Embryonic facial prominence (tissue), 1 donor: ENCODE data around the gene SPDL1.
"Not testable (repeated sequence)": the region's sequence is repeated elsewhere in the genome, so short reads cannot be mapped to it uniquely, and the experiment has no call there.

Source experiments
- DNase-seq: peaks from one replicate; pipeline ENCODE4 v3.0.0-alpha.2; 2016; ENCODE audit errors: extremely low spot score

Gene SPDL1

GRCh38 chr5:169571355-169571754 lies 12.2 kb upstream of the SPDL1 start:
- no peak for DNase-seq

GRCh38 chr5:169574134-169574646 lies 9.4 kb upstream of the SPDL1 start:
- no peak for DNase-seq

DNA sequence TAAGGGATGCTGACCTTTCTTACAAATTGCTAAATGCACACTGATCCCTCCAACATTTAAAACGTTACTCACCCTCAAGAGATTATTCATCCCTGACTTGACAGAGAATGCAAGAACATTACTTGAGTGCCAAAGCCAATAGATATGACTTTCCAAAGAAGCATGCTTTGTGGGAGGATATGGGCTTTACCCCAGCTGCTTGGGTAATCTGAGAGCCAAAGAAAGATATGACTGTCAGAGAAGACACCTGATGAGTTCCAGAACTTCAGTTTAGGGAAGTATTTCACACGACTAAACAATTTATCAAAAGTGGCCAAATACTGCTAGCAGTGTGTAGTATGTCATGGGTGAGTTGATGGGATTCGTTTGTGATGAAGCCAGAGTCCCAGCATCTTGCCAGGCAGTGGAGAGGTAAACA lies 7.4 kb upstream of the SPDL1 start:
- DNase-seq: no peak

DNA sequence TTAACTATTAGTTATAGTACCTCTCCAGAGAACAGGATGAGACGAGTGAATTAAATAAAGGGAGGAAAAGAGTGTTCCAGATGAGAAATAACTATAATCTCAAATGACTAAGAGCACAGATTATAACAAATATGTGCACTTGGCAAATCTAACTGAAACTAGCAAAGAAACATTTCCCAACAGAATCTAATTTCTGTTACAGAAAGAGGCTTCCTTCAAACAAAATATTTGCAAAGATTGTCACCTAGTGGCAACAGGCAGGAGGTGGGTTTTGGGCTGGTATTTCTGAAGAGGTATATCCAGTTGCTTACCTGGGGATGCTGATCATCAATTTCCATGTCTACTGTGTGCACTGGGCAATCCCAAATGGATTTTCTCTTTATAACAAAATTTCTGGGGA lies 5.6 kb upstream of the SPDL1 start:
- no peak for DNase-seq

DNA sequence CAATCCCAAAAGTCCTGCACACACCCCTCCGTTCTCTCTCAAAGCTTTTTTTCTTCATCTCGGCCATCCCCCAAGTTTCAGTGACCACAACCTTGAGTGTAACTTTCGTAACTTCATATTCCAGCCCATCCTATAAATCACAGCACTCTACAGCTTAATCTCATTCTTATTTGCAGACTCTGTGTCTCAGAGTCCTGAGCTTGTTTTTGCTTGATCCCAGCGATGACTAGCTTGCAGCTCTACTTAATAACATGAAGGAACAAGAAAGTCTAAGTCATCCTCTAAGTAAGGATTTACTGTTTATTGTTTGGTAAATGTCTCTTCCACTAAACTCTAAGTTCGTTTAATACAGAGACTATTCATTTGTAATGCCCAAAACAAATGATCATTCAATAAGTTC lies 2.6 kb upstream of the SPDL1 start:
- no peak for DNase-seq

GRCh38 chr5:169581580-169582227 lies 1.9 kb upstream of the SPDL1 start:
- DNase-seq: no peak

GRCh38 chr5:169583101-169583423 lies 511 bp upstream of the SPDL1 start:
- no peak for DNase-seq

DNA sequence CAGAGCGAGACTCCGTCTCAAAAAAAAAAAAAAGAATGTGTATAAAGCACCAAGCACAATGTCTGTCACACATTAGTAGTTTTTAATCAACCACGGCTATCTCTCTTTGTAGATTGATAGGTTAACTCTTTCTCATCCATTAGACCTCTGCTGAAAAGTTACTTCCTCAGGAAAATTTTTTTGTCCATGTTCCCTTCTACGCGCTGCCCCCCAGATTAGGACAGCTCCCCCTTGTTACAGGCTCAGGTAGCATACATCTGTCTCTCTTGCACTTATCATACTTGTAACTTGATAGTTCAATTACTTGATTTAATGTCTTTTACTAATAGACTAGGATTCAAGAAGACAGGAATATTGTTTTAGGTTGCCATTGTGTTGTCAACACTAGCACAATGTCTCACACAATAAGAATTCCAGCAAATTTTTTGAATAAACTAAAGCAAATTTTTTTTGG lies 1.5 kb downstream of the SPDL1 start:
- DNase-seq: no peak

DNA sequence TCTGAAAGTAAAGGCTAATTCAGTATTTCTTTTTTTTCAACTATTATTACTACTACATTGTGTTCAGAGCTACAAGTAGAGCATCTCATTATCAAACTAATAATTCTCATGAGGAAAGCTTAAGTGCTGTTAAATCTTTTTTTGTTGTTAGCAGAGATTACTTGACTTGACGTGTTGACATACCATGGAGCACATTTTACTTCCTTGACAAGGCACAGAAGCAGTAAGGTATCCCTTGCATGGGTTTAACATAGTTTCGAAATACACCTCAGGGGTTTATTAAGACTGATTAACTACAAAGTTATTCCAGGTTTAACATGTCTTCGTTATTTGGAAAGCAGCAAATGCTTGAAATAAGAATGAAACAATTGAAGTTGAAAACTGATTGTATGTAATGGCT lies 7.0 kb downstream of the SPDL1 start:
- DNase-seq: no peak

DNA sequence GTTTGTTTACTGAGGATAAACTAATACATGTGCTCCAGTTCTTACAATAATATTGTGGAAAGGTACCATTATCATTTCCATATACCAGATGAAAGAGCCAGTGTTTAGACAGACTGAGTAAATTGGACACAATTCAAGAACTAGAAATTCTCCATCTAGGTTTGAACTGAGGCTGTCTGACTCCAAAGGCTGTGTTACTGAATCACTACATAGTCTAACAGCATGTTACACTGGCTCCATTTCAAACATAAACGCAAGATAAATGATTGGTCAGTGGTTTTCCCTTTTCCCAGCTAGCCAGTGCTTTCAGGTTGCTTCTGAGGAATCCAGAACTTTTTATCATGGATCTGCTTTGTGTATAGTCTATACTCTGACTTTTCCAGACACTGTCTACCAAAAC lies 8.1 kb downstream of the SPDL1 start:
- no peak for DNase-seq

DNA sequence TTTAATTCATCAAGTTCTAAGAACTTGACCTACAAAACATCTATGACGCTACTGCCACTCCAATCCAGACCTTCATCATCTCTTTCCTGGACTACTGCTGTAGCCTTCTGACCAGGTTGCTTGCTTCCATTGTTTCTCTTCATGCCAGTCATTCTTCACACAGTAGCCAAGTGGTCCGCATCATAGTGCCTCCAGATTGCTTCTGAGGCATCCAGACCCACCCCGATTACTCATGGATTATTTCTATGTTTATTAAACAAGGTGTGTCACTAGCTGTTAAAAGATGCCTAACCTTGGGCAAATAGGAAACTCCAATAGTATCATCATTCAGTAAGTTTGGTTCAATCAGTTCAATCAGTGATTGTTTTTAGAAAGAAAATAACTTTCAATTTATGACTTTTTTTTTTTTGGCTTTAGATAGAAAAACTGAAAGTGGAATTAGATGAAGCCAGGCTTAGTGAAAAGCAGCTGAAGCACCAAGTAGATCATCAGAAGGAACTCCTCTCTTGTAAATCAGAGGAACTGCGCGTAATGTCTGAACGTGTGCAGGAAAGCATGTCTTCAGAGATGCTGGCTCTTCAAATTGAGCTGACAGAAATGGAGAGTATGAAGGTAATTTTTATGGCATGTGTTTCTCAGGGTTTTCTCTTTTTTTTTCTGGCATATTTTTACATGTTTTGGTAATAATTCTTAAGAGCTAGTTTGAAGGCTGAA lies 9.5 kb downstream of the SPDL1 start:
- DNase-seq: no peak

DNA sequence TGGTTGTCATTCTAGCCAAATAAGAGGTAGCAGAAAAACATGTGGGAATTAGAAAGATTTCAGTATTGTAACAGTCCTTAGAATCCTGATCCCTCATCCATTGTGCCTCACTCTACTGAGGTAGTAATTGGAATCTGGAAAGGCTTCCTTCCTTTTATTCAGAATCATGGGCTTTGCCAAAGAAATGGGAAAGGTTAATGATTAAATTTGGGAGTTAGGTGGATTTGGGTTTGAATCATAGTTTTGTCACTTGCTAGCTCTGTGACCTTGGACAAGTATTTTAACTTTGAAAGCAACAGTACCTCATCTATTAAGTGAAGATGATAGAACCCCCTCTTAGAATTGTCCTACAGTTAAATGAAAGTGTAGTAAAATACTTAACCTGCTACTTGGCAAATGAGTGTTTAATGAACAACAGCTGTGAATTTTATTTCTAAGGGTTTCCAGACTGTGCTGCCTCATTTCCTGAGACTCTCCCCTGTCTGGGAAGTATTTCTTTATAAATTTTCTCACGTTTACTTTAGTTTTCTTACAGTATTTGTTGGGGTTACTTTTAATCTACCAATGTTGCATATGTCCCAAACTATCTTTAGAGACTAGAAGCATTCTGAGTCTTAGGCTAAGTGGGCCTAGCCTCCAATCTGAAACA lies 11.7 kb downstream of the SPDL1 start:
- DNase-seq: no peak

DNA sequence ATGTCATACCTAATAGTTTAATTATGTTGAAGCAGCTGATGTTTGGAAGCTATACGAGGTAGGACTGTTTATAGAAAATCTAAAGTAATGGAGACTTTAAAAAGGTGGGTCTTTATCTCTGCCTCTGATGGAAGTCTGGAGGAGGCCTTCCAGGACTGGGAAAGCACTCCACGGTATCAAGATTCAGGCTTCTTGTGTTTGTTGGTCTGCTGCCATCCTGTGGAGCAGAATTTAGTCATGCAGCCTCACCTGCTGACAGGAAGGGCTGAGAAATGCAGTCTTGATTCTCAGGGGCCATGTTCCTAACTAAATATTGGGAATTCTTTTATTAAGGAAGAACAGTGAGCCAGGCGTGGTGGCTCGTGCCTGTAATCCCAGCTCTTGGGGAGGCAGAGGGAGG lies 15.9 kb downstream of the SPDL1 start:
- DNase-seq: no peak

DNA sequence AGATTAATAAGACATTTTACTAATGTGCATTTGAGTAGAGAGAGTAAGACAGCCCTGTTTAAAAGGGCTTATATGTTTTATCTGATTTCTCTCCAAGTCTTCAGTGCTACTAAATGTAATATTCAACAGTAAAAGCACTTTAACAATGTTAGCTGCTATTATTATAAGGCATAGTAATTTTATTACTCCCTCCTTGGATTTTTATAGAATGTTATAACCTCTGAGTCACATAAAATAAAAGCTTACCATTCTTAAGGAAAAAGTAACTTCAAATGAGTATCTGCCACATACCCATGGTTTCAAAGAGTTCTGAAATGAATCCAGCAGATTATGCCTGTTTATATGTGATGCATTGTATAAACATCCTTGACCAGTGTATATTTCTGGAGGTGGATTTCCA lies 19.0 kb downstream of the SPDL1 start:
- DNase-seq: no peak

DNA sequence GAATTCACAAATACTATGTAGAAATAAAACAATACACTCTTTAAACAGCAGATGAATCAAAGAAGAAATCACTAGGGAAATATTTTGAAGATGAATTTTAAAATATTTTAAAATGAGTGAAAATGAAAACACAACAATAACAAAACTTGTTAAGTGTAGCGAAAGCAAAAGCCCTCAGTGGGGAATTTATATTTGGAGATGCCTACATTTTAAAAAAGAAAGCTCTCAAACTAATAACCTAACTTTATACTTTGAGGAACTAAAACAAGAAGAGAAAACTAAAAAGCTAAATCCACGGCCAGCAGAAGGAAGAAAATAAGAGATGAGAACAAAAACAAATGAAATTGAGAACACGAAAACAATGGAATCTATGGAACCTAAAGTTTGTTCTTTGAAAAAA lies 22.7 kb downstream of the SPDL1 start:
- no peak for DNase-seq

GRCh38 chr5:169607882-169608281 lies 24.3 kb downstream of the SPDL1 start:
- DNase-seq: no peak

DNA sequence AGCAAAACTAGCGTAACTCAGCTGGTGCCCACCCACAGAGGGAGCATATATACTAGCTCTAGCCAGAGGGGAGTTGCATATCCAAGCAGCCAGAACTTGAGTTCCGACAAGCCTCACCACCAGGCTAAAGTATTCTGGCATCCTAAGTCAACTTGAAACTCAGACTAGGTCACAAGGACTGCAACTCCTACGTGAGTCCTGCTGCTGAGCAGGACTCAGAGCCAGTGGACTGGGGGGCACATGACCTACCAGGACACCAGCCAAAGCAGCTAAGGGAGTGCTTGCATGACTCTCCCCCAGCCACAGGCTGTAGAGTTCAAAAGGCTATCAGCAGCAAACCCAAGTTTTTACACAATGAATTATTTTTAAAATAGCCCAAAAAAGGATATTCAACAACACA lies 26.1 kb downstream of the SPDL1 start:
- DNase-seq: no peak

DNA sequence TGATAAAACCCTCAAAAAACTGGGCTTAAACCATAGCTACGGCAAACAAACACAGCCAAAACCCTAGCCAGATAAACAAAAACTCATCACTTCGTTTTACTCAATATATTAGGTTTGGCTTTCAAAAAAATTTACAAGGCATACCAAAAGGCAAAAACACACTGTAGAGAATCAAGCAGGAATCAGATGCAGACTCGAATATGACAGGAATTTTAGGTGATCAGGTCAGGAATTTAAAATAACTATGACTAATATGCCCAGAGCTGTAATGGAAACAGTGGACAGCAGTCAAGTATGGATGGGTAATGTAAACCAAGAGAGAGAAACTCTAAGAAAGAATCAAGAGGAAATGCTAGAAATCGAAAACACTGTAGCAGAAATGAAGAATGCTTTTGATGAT lies 27.0 kb downstream of the SPDL1 start:
- no peak for DNase-seq

- DNase-seq: no peak
Measured at GRCh38 chr5:169615561-169615960, 32.0 kb downstream of the SPDL1 start.

- DNase-seq: not testable (repeated sequence)
Measured at GRCh38 chr5:169624307-169624706, 40.7 kb downstream of the SPDL1 start.

DNA sequence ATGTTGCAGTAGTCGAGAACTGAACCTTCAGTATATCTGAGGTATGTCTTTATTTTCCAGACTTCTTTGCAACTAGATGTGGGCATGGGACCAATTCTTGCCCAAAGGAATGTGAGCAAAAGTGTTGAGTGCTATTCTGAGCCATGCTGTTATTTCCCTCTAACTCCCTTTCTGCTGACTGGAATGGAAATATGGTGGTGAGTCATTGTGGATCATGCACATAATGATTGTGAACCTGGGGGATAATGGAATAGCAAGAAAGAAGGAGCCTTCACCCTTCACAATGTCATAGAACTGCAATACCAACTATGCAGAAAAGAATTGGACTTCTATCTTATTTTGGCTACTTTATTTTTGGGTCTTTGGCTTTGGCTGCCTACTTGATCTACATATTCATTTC lies 43.2 kb downstream of the SPDL1 start:
- DNase-seq: no peak

DNA sequence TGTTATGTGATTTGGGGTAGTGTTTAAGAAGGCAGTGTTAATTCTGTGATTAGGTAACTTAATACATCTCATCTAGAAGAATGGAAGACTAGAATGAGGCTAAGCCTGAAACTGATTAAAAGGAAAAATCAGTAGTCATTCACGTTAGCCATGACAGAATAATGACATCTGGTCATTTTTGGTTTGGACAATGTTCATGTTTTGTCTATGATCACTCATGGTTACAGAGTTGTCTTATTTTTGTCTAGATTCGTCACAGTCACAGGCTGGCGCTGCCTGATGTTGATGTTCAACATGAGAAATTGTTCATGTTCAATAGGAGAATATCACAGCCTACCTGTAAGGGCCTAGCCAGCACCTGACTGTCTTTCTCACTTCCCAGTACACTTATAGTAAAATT lies 44.0 kb downstream of the SPDL1 start:
- no peak for DNase-seq

- DNase-seq: no peak
Measured at GRCh38 chr5:169628892-169629291, 45.3 kb downstream of the SPDL1 start.
